Measurements from ENCODE around the gene TEX52.

The TEX52 gene

DNA sequence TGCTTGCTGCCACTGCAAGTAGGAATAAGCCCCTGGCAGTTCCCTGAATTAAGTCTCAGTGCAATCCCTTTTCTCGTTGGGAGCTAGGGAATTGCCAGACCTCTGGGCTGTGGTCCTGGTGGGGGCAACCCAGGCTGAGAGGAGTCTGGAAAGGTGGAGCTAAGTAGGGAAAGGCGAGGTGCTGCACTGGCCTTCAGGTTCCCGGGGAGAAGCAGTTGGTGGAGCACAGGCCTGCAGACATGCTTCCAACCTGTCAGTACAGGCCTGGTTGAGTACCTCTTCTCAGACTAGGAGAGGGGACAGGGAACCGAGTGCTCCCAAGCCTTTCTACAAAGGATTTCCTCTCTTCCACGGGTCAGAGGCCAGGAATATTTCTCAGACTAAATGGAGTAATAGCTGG, 23.5 kb downstream of the TEX52 start:
- H3K4me1 ChIP-seq = peaks cover 11% of the 10 kb centered on the region
- H3K4me3 ChIP-seq (ENCODE audit: low read depth, low read length) = no peak overlapping the region
- no peak for DNase-seq
- no peaks in the 10 kb centered on the region for H3K27me3 ChIP-seq
- peaks cover 4% of the 10 kb centered on the region for H3K36me3 ChIP-seq
- no peaks in the 10 kb centered on the region for H3K9me3 ChIP-seq
- no peak for TF ChIP-seq CTCF (IDR thresholded peaks at IDR 0.05; ENCODE audit: low read depth, low read length)

GRCh38 chr12:2832550-2833127, 24.2 kb downstream of the TEX52 start:
- TF ChIP-seq CTCF (IDR thresholded peaks at IDR 0.05; ENCODE audit: low read depth, low read length) = no peak
- Histone ChIP-seq H3K36me3 (peaks cover 11% of the 10 kb centered on the region), H3K9me3 (no peaks in the 10 kb centered on the region), H3K4me1 (peaks cover 11% of the 10 kb centered on the region), H3K27me3 (no peaks in the 10 kb centered on the region), H3K4me3 (ENCODE audit: low read depth, low read length) (no peak overlapping the region)
- no peak for DNase-seq

DNA sequence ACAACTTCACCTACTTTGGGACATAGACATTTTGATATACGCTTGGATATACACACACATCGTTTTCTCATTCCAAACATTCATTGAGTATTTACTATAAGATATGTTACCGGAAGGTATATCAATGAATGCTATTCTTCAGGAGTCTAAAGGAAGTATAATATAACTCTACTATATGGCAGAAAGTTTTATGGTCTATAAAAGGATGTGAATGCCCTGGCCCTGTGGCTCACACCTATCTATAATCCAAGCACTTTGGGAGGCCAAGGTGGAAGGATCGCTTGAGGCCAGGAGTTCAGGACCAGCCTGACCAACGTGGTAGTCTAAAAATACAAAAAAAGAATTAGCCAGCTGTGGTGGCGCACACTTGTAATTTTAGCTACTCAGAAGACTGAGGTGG, 27.6 kb downstream of the TEX52 start:
- DNase-seq = no peak
- Histone ChIP-seq H3K9me3 (no peaks in the 10 kb centered on the region), H3K27me3 (no peaks in the 10 kb centered on the region), H3K4me1 (peaks cover under 1% of the 10 kb centered on the region; the same call in 1 of the 2 replicates), H3K36me3 (peaks cover 42% of the 10 kb centered on the region), H3K4me3 (ENCODE audit: low read depth, low read length) (no peak overlapping the region)
- no peak for TF ChIP-seq CTCF (IDR thresholded peaks at IDR 0.05; ENCODE audit: low read depth, low read length)

GRCh38 chr12:2826721-2827515, 29.9 kb downstream of the TEX52 start:
- no peak for TF ChIP-seq CTCF (IDR thresholded peaks at IDR 0.05; ENCODE audit: low read depth, low read length)
- H3K4me3 ChIP-seq (ENCODE audit: low read depth, low read length) = no peak overlapping the region
- H3K9me3 ChIP-seq = no peaks in the 10 kb centered on the region

DNA sequence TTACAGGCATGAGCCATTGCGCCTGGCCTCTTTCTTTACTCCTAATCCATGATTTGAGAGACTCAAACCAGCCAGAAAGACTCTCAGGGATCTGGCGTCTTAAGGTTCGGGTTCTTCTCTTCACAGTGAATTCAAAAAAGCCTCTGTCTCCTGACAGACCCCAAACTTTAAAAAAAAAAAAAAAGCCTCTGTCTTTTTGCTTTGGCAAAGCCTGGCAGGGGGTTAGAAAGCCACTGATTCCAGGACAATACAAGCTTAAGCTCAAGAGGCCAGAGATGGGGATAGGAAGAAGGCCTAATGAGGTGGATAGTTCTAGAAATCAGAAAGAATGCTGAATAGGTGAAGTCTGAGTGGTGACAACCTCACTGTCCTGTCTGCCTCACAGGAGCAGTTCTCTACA, 30.8 kb downstream of the TEX52 start:
- H3K9me3 ChIP-seq = no peaks in the 10 kb centered on the region
- DNase-seq = no peak
- H3K27me3 ChIP-seq = no peaks in the 10 kb centered on the region
- no peaks in the 10 kb centered on the region for H3K4me1 ChIP-seq
- H3K36me3 ChIP-seq = peaks cover 69% of the 10 kb centered on the region
- no peak for TF ChIP-seq CTCF (IDR thresholded peaks at IDR 0.05; ENCODE audit: low read depth, low read length)
- no peak overlapping the region for H3K4me3 ChIP-seq (ENCODE audit: low read depth, low read length)

More at GRCh38 chr12:2826721-2827515, 29.9 kb downstream of the TEX52 start:
- Histone ChIP-seq H3K27me3 (no peaks in the 10 kb centered on the region), H3K36me3 (peaks cover 63% of the 10 kb centered on the region), H3K4me1 (no peaks in the 10 kb centered on the region)
- no peak for DNase-seq

GRCh38 chr12:2825132-2825531, 31.7 kb downstream of the TEX52 start:
- H3K4me1 ChIP-seq = no peaks in the 10 kb centered on the region
- TF ChIP-seq CTCF (IDR thresholded peaks at IDR 0.05; ENCODE audit: low read depth, low read length) = no peak
- H3K4me3 ChIP-seq (ENCODE audit: low read depth, low read length) = no peak overlapping the region
- H3K27me3 ChIP-seq = no peaks in the 10 kb centered on the region
- peaks cover 76% of the 10 kb centered on the region for H3K36me3 ChIP-seq
- DNase-seq = no peak
- no peaks in the 10 kb centered on the region for H3K9me3 ChIP-seq
